Liver (tissue), 9 donors: ENCODE results near the gene SLC22A31. TPM values are rescaled to one million over a fixed set of nuclear protein-coding genes. Genes with fewer than 3 reads are reported as not detected.

Experiments used
- DNase-seq: peaks from one replicate; pipeline ENCODE4 v3.0.0-alpha.2; 2017; ENCODE audit warnings: low spot score
- H3K27ac ChIP-seq, 2 donors: one replicate each; pipeline ENCODE4 v1.7.0; 2013; ENCODE audit warnings: inconsistent platforms in 2 of 2, low read length in 2 of 2, control low read depth in 1 of 2, low read depth in 1 of 2, mild to moderate bottlenecking in 1 of 2
- H3K27me3 ChIP-seq, 4 donors: one replicate each; pipeline versions ENCODE4 v1.6.1 to v1.7.0; 2013; ENCODE audit warnings: low read length in 3 of 4, inconsistent platforms in 1 of 4, mild to moderate bottlenecking in 1 of 4, moderate library complexity in 1 of 4; ENCODE audit not compliant: control insufficient read depth in 4 of 4, insufficient read depth in 4 of 4
- H3K36me3 ChIP-seq, 4 donors: one replicate each; pipeline versions ENCODE4 v1.6.1 to v1.7.0; 2013; ENCODE audit warnings: low read length in 3 of 4, mild to moderate bottlenecking in 3 of 4, low read depth in 1 of 4, moderate library complexity in 1 of 4; ENCODE audit not compliant: control insufficient read depth in 4 of 4, insufficient read depth in 3 of 4
- H3K4me1 ChIP-seq, 4 donors: one replicate each; pipeline versions ENCODE4 v1.6.1 to v1.7.0; 2013; ENCODE audit warnings: low read length in 3 of 4, mild to moderate bottlenecking in 3 of 4, moderate library complexity in 1 of 4; ENCODE audit not compliant: control insufficient read depth in 4 of 4, insufficient read depth in 4 of 4
- H3K4me3 ChIP-seq, 3 donors: one replicate each; pipeline versions ENCODE4 v1.6.1 to v1.7.0; 2013; ENCODE audit warnings: low read length in 3 of 3, control low read depth in 1 of 3, low read depth in 1 of 3, mild to moderate bottlenecking in 1 of 3
- H3K9ac ChIP-seq, 2 donors: one replicate each; pipeline ENCODE4 v1.7.0; 2013; ENCODE audit warnings: low read length in 2 of 2, mild to moderate bottlenecking in 2 of 2, moderate library complexity in 2 of 2, control low read depth in 1 of 2, low read depth in 1 of 2
- H3K9me3 ChIP-seq, 4 donors: one replicate each; pipeline versions ENCODE4 v1.6.1 to v1.7.0; 2013; ENCODE audit warnings: low read length in 3 of 4; ENCODE audit not compliant: control insufficient read depth in 4 of 4
- EGR1 ChIP-seq, 2 donors: IDR thresholded peaks; 2 replicates each; pipeline ENCODE4 v1.6.1; 2016 to 2018; ENCODE audit warnings: antibody characterized with exemption in 2 of 2, low read depth in 2 of 2
- FOXA2 ChIP-seq: IDR thresholded peaks from 2 replicates; pipeline ENCODE4 v1.6.1; 2016; ENCODE audit warnings: antibody characterized with exemption
- GABPA ChIP-seq, 2 donors: IDR thresholded peaks in 1 of 2; conservative IDR thresholded peaks in 1 of 2; 2 replicates each; pipeline ENCODE4 v1.6.1; 2016; ENCODE audit warnings: antibody characterized with exemption in 2 of 2, mild to moderate bottlenecking in 1 of 2, moderate library complexity in 1 of 2
- HNF4A ChIP-seq, 2 donors: conservative IDR thresholded peaks; 2 replicates each; pipeline ENCODE4 v1.6.1; 2016; ENCODE audit warnings: antibody characterized with exemption in 2 of 2, mild to moderate bottlenecking in 2 of 2
- HNF4G ChIP-seq: IDR thresholded peaks from 2 replicates; pipeline ENCODE4 v1.6.1; 2016; ENCODE audit warnings: antibody characterized with exemption
- JUND ChIP-seq, 2 donors: IDR thresholded peaks; 2 replicates each; pipeline ENCODE4 v1.6.1; 2016; ENCODE audit warnings: antibody characterized with exemption in 2 of 2
- MAX ChIP-seq: IDR thresholded peaks from 2 replicates; pipeline ENCODE4 v1.6.1; 2016; ENCODE audit warnings: antibody characterized with exemption
- NR2F2 ChIP-seq: IDR thresholded peaks from 2 replicates; pipeline ENCODE4 v1.6.1; 2016; ENCODE audit warnings: antibody characterized with exemption
- RAD21 ChIP-seq, 2 donors: IDR thresholded peaks; 2 replicates each; pipeline ENCODE4 v1.6.1; 2016; ENCODE audit warnings: antibody characterized with exemption in 2 of 2, mild to moderate bottlenecking in 2 of 2
- REST ChIP-seq: IDR thresholded peaks from 2 replicates; pipeline ENCODE4 v1.6.1; 2016; ENCODE audit warnings: antibody characterized with exemption, mild to moderate bottlenecking
- SP1 ChIP-seq: IDR thresholded peaks from 2 replicates; pipeline ENCODE4 v1.6.1; 2018; ENCODE audit warnings: antibody characterized with exemption, mild to moderate bottlenecking
- TAF1 ChIP-seq: conservative IDR thresholded peaks from 2 replicates; pipeline ENCODE4 v1.6.1; 2016; ENCODE audit warnings: antibody characterized with exemption, mild to moderate bottlenecking
- YY1 ChIP-seq: IDR thresholded peaks from 2 replicates; pipeline ENCODE4 v1.6.1; 2016; ENCODE audit warnings: antibody characterized with exemption, mild to moderate bottlenecking
- WGBS: extraction: QIAGEN DNeasy Blood & Tissue Kit; methylation state at CpG from one replicate; pipeline ENCODE4 v1.1.7; 2013; 5-methylcytosine and 5-hydroxymethylcytosine counted together
- polyA plus RNA-seq, 2 donors: library from polyadenylated mRNA; stranded (reverse) in 1 of 2; unstranded in 1 of 2; fragments of 200-250 nt in 1 of 2; fragments of >200 nt in 1 of 2; fragmentation: Nextera tagmentation in 1 of 2; extraction: Ambion mirVana in 1 of 2; gene quantifications; one replicate each; pipeline versions ENCODE4 v1.2.1 to v1.2.3, GENCODE V29; 2013 to 2015
- total RNA-seq, 2 donors: library from RNA; depleted of rRNA; stranded (reverse); fragments of >200 nt; gene quantifications; one replicate each; pipeline ENCODE4 v1.2.3, GENCODE V29; 2014
- TF ChIP-seq, protein P1 (sequence below): IDR thresholded peaks from 2 replicates; pipeline ENCODE4 v1.6.1; 2016; ENCODE audit warnings: antibody characterized with exemption
- TF ChIP-seq, protein P2 (sequence below): IDR thresholded peaks from 2 replicates; pipeline ENCODE4 v1.6.1; 2016; ENCODE audit warnings: antibody characterized with exemption
- donor health status: healthy.
- donor health status: healthy.
- donor health status: healthy.
- donor health status: healthy.
- donor health status: healthy.

Gene SLC22A31
- total and polyA plus RNA-seq, 4 donors: 0.15 to 0.50 (median 0.48) TPM; not detected in 1

DNA sequence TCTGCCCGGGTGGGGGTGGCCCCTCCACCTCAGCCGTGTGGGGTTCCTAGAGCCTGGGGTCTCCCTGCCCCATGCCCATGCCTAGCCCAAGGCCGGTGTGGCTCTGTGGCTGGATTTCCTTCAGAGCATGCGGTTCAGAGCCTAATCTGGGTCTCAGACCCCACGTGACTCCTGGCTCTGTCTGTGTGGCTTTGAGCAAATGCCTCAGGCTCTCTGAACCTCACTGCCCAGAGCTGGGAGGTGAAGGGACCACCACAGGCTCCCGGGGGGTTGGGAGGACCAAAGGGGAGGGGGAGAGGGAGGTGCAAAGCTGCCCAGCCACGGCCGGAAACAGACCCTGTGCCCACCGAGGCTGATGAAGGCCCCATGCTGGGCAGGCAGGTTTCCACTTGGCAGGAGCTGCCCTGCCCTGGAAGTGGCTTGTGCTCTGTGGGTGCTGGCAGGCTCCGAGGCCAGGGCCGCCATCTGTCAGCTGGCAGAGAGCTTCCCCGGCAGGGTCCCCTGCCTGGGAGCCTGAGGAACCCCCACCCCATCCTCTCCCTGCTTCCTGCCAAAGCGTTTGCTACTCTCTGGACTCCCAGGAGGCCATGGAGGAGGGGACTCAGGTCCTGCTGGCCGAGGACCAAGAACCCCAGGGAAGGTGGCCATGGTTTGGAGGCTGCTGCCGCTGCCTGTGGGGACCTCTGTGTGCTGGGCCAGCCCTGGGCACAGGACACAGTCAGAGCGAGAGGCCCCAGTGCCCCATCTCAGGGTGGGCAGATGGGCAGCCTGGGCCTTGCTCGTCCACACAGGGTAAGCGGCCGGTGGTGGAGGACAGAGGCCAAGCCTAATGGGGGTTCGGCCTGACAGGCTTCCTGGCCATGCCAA is 24.8 kb downstream of the SLC22A31 start (continued):
- TF ChIP-seq MAX (no peak), NR2F2 (no peak), JUND (IDR thresholded peaks at IDR 0.05) (no peak), GABPA (IDR thresholded peaks at IDR 0.05 in 1 of 2, conservative IDR thresholded peaks at IDR 0.05 in 1 of 2) (no peak), TAF1 (no peak), EGR1 (IDR thresholded peaks at IDR 0.05; ENCODE audit: low read depth in 2 of 2) (no peak), RAD21 (IDR thresholded peaks at IDR 0.05) (no peak), HNF4G (no peak), YY1 (no peak)

DNA sequence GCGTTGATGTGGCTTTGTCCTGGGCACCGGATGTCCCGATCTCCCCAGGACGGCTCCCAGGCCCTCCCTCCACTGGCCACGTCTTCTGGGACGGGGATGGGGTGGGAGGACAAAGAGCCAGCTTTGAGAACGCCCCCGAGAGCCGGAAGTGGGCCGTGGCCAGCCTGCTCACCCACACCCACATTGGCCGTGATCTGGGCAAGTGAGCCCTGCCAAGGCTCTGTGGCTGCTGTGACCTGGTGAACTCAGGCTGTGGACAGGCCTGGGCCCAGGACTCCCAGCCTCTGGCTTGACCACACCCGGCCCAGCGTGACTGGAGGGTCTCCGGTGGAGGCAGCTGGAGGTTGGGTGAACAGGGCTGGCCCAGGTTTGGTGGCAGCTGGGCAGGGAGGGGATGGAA is 25.5 kb downstream of the SLC22A31 start:
- H3K27ac ChIP-seq: no peak overlapping the region
- H3K9me3 ChIP-seq: no peaks in the 10 kb centered on the region
- no peaks in the 10 kb centered on the region for H3K36me3 ChIP-seq
- TF ChIP-seq HNF4G (no peak), MAX (no peak), SP1 (no peak), FOXA2 (no peak), JUND (IDR thresholded peaks at IDR 0.05) (no peak), HNF4A (conservative IDR thresholded peaks at IDR 0.05) (no peak), RAD21 (IDR thresholded peaks at IDR 0.05) (no peak)
- TF ChIP-seq, protein P1, sequence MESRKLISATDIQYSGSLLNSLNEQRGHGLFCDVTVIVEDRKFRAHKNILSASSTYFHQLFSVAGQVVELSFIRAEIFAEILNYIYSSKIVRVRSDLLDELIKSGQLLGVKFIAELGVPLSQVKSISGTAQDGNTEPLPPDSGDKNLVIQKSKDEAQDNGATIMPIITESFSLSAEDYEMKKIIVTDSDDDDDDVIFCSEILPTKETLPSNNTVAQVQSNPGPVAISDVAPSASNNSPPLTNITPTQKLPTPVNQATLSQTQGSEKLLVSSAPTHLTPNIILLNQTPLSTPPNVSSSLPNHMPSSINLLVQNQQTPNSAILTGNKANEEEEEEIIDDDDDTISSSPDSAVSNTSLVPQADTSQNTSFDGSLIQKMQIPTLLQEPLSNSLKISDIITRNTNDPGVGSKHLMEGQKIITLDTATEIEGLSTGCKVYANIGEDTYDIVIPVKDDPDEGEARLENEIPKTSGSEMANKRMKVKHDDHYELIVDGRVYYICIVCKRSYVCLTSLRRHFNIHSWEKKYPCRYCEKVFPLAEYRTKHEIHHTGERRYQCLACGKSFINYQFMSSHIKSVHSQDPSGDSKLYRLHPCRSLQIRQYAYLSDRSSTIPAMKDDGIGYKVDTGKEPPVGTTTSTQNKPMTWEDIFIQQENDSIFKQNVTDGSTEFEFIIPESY: no peak
- DNase-seq: no peak
- no peaks in the 10 kb centered on the region for H3K27me3 ChIP-seq
- peaks cover 3 to 8% (median 4%) of the 10 kb centered on the region in 4 donors for H3K4me1 ChIP-seq
- H3K9ac ChIP-seq: no peak overlapping the region
- 76% methylated on average over 14 of the region's 14 CpGs for WGBS
- H3K4me3 ChIP-seq: no peak overlapping the region

- no peaks in the 10 kb centered on the region for H3K9me3 ChIP-seq
- H3K36me3 ChIP-seq: no peaks in the 10 kb centered on the region
- no peak overlapping the region for H3K9ac ChIP-seq
- peaks cover 3 to 8% (median 4%) of the 10 kb centered on the region in 4 donors for H3K4me1 ChIP-seq
- no peak overlapping the region for H3K4me3 ChIP-seq
- WGBS: 78% methylated on average over 23 of the region's 23 CpGs
- TF ChIP-seq TAF1: no peak
- no peak for TF ChIP-seq JUND (IDR thresholded peaks at IDR 0.05)
- TF ChIP-seq, protein P2, sequence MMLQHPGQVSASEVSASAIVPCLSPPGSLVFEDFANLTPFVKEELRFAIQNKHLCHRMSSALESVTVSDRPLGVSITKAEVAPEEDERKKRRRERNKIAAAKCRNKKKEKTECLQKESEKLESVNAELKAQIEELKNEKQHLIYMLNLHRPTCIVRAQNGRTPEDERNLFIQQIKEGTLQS: no peak
- no peak for TF ChIP-seq REST
- TF ChIP-seq, protein P1: no peak
- H3K27me3 ChIP-seq: no peaks in the 10 kb centered on the region
- H3K27ac ChIP-seq: no peak overlapping the region
- DNase-seq: no peak
These were observed 26.1 kb downstream of the SLC22A31 start for GRCh38 chr16:89174055-89174827.
